ENCODE results near the gene EYA2.

The EYA2 gene

GRCh38 chr20:47067776-47068175, 173.1 kb downstream of the EYA2 start:
- no peak for TF ChIP-seq CTCF (IDR thresholded peaks at IDR 0.05; ENCODE audit: low read depth, low read length)
- no peak for DNase-seq (ENCODE audit: extremely low read depth, low read depth)

- TF ChIP-seq CTCF (IDR thresholded peaks at IDR 0.05; ENCODE audit: low read depth, low read length): no peak
- no peak for DNase-seq (ENCODE audit: extremely low read depth, low read depth)
These were observed 175.5 kb downstream of the EYA2 start for GRCh38 chr20:47070176-47070575.

GRCh38 chr20:47071646-47072185, 177.1 kb downstream of the EYA2 start:
- no peak for TF ChIP-seq CTCF (IDR thresholded peaks at IDR 0.05; ENCODE audit: low read depth, low read length)
- no peak for DNase-seq (ENCODE audit: extremely low read depth, low read depth)

- DNase-seq (ENCODE audit: extremely low read depth, low read depth): no peak
- TF ChIP-seq CTCF (IDR thresholded peaks at IDR 0.05; ENCODE audit: low read depth, low read length): no peak
These were observed 179.3 kb downstream of the EYA2 start for GRCh38 chr20:47073766-47074475.

GRCh38 chr20:47075263-47075662, 180.6 kb downstream of the EYA2 start:
- no peak for DNase-seq (ENCODE audit: extremely low read depth, low read depth)
- no peak for TF ChIP-seq CTCF (IDR thresholded peaks at IDR 0.05; ENCODE audit: low read depth, low read length)

- no peak for DNase-seq (ENCODE audit: extremely low read depth, low read depth)
- TF ChIP-seq CTCF (IDR thresholded peaks at IDR 0.05; ENCODE audit: low read depth, low read length): no peak
These were observed 184.4 kb downstream of the EYA2 start for GRCh38 chr20:47079047-47079446.

- DNase-seq (ENCODE audit: extremely low read depth, low read depth): no peak
- TF ChIP-seq CTCF (IDR thresholded peaks at IDR 0.05; ENCODE audit: low read depth, low read length): no peak
These were observed 185.7 kb downstream of the EYA2 start for GRCh38 chr20:47080365-47080764.

Data from AG09319 (cell line).